ENCODE results near the gene ZNF300. TPM values are rescaled to one million over a fixed set of nuclear protein-coding genes. Genes with fewer than 3 reads are reported as not detected.

The ZNF300 gene
- total and polyA plus RNA-seq, 2 of the 13 experiments (the other 11 are each of a cell fraction or from before 2014, with no cell fraction given): 2.7 to 6.8 TPM

DNA sequence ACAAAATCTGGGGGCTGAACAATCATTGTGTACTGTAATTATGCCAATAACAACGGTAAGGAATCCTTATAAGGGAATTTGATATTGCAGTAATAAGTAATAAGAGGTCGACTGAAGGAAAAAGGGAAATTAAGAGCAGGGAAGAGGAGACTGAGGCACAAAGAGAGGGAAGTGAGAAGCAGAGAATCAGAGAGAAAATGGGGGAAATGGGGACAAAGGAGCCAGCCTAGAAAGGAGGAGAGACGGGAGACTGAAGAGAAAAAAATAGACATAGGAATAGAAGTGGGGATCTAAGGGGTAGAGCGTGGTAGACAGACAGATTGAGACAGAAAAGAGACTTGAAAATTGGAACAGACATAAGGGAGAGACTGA, 518 bp upstream of the ZNF300 start:
- no peak for ATAC-seq
- Histone ChIP-seq H3K79me2 (ENCODE audit: insufficient read depth, low read length) (no peaks in the 10 kb centered on the region), H3K27me3 (ENCODE audit: control insufficient read depth in 1 of 2, insufficient read depth in 2 of 2, low read length in 2 of 2) (no peaks in the 10 kb centered on the region; a peak in 2 of 5 replicates), H2AFZ (ENCODE audit: low read length) (peak overlapping the region; percentile 100), H4K20me1 (ENCODE audit: insufficient read depth, low read length) (no peaks in the 10 kb centered on the region), H3K27ac (ENCODE audit: extremely low read length, insufficient read depth, low read length) (peak overlapping the region; percentile 95), H3K9me3 (ENCODE audit: low read length) (peaks cover 64% of the 10 kb centered on the region), H3K4me2 (ENCODE audit: low read depth, low read length) (peak overlapping the region; percentile 80), H3K4me1 (ENCODE audit: insufficient read depth, low read length) (peaks cover 15% of the 10 kb centered on the region), H3K36me3 (replicated peaks in 1 of 2; ENCODE audit: control insufficient read depth in 1 of 2, insufficient read depth in 2 of 2, low read length in 2 of 2) (peaks cover 2% of the 10 kb centered on the region in 2 experiments; a peak in 3 of 5 replicates), H3K4me3 (replicated peaks in 1 of 3; ENCODE audit: insufficient read depth in 1 of 3, low read depth in 2 of 3, low read length in 3 of 3) (peak overlapping the region; percentile 63 to 86 (median 69)), H3K9ac (ENCODE audit: insufficient read depth, low read depth, low read length) (peak overlapping the region; percentile 96)
- no peak for DNase-seq (ENCODE audit: low spot score)
- no TSS peak for BruUV-seq (replicated peaks)
- intact Hi-C loops (cut with micrococcal nuclease; ENCODE audit: unreplicated experiment): no loop called here
- TF ChIP-seq SNAPC2 (CRISPR knock-in tag; IDR thresholded peaks at IDR 0.05) (0 out of 2 replicates have a peak, but pooled peaks have one; percentile 32), GZF1 (CRISPR knock-in tag; IDR thresholded peaks at IDR 0.05) (no peak)
- ChIA-PET CTCF (ENCODE audit: low intra/inter-chr PET ratio, low total read pairs) (no interaction called here), POLR2A (interaction anchor here (1.0 kb wide), 1 partner anchor 115 kb away, joined by 3 read pairs; the partner anchor contains the start of gene GPX3)
- FAIRE-seq: no peak
- in situ Hi-C loops (cut with HindIII; ENCODE audit: extremely low pct_ligation_motif_present, low pct_unique_long_range_greater_than_20kb): no loop called here
- WGBS (ENCODE audit: low lambda C conversion rate): 14% methylated on average over 4 of the region's 4 CpGs

DNA sequence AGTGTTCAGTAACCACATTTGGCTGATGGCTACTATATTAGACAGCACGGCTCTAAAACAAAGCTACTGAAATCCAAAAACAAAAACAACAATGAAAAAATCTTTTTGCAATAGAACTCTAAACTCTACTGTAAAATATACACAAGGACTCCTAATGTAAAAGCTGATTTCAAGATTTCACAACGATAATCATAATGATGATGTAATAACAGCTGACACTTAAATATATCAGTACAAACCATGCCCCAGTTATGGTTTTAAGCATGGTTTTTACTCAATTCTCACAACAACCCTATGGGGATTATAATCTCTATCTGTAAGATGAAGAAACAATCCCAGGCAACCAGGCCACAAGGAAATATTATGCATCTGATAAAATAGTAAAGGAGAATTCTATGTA, 3.3 kb downstream of the ZNF300 start:
- WGBS (ENCODE audit: low lambda C conversion rate): 73% methylated on average over 2 of the region's 2 CpGs
- no peak for FAIRE-seq
- H3K4me3 ChIP-seq (replicated peaks in 1 of 3; ENCODE audit: insufficient read depth in 1 of 3, low read depth in 2 of 3, low read length in 3 of 3): no peak overlapping the region
- no peak overlapping the region for H3K4me2 ChIP-seq (ENCODE audit: low read depth, low read length)
- no peak overlapping the region for H3K9ac ChIP-seq (ENCODE audit: insufficient read depth, low read depth, low read length)
- peaks cover 93% of the 10 kb centered on the region for H3K9me3 ChIP-seq (ENCODE audit: low read length)
- H3K79me2 ChIP-seq (ENCODE audit: insufficient read depth, low read length): no peaks in the 10 kb centered on the region
- peaks cover 8 to 26% of the 10 kb centered on the region in 2 experiments; a peak in 4 of 5 replicates for H3K36me3 ChIP-seq (replicated peaks in 1 of 2; ENCODE audit: control insufficient read depth in 1 of 2, insufficient read depth in 2 of 2, low read length in 2 of 2)
- no peak overlapping the region for H3K27ac ChIP-seq (ENCODE audit: extremely low read length, insufficient read depth, low read length)
- H3K4me1 ChIP-seq (ENCODE audit: insufficient read depth, low read length): peaks cover 15% of the 10 kb centered on the region
- in situ Hi-C loops (cut with HindIII; ENCODE audit: extremely low pct_ligation_motif_present, low pct_unique_long_range_greater_than_20kb): no loop called here
- H4K20me1 ChIP-seq (ENCODE audit: insufficient read depth, low read length): no peaks in the 10 kb centered on the region
- CTCF ChIA-PET (ENCODE audit: low intra/inter-chr PET ratio, low total read pairs): no interaction called here
- DNase-seq (ENCODE audit: low spot score): no peak
- no peak overlapping the region for H2AFZ ChIP-seq (ENCODE audit: low read length)
- no peak for TF ChIP-seq HDAC6 (IDR thresholded peaks at IDR 0.05; ENCODE audit: low read depth, low read length)
- TF ChIP-seq ATF7 (IDR thresholded peaks at IDR 0.05): peak; percentile 27; the same call in 1 of the 2 replicates
- TF ChIP-seq ATF7 (CRISPR knock-in tag; IDR thresholded peaks at IDR 0.05): no peak
- peak; percentile 57; the same call in 1 of the 2 replicates for TF ChIP-seq CEBPB (IDR thresholded peaks at IDR 0.05; ENCODE audit: borderline replicate concordance, low read depth, low read length)
- TF ChIP-seq SIN3A (IDR thresholded peaks at IDR 0.05; ENCODE audit: borderline replicate concordance, low read depth, low read length): no peak
- intact Hi-C loops (cut with micrococcal nuclease; ENCODE audit: unreplicated experiment): no loop called here
- H3K27me3 ChIP-seq (ENCODE audit: control insufficient read depth in 1 of 2, insufficient read depth in 2 of 2, low read length in 2 of 2): no peaks in the 10 kb centered on the region; a peak in 2 of 5 replicates
- BruUV-seq (replicated peaks): no TSS peak
- POLR2A ChIA-PET: no interaction called here
- ATAC-seq: no peak
